SK-N-MC (cell line): ENCODE results near the gene APP.

Experiments used
- EZH2 ChIP-seq: fragments of 200-600 bp; sonication (generic); IDR thresholded peaks from one replicate; pipeline ENCODE4 v1.6.1; 2017; ENCODE audit warnings: antibody characterized with exemption
- FOXP2 ChIP-seq: optimal IDR thresholded peaks from 2 replicates; pipeline ENCODE3; 2011; ENCODE audit warnings: mild to moderate bottlenecking, moderate library complexity; ENCODE audit not compliant: insufficient read depth; ENCODE audit errors: extremely low read length, control extremely low read depth
- POLR2AphosphoS5 ChIP-seq: IDR thresholded peaks from 2 replicates; pipeline ENCODE4 v1.6.1; 2012; ENCODE audit warnings: mild to moderate bottlenecking, low read depth, low read length, borderline replicate concordance

GRCh38 chr21:25949701-25950100 is 220.9 kb downstream of the APP start:
- TF ChIP-seq EZH2 (no peak), POLR2AphosphoS5 (no peak), FOXP2 (no peak)
